Measurements from ENCODE around the gene BBLN.
A peak's percentile ranks its signal among the peaks of the same experiment; 100 is the strongest.
"Not testable (repeated sequence)": the region's sequence is repeated elsewhere in the genome, so short reads cannot be mapped to it uniquely, and the experiment has no call there.

BBLN gene, protein sequence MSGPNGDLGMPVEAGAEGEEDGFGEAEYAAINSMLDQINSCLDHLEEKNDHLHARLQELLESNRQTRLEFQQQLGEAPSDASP

DNA sequence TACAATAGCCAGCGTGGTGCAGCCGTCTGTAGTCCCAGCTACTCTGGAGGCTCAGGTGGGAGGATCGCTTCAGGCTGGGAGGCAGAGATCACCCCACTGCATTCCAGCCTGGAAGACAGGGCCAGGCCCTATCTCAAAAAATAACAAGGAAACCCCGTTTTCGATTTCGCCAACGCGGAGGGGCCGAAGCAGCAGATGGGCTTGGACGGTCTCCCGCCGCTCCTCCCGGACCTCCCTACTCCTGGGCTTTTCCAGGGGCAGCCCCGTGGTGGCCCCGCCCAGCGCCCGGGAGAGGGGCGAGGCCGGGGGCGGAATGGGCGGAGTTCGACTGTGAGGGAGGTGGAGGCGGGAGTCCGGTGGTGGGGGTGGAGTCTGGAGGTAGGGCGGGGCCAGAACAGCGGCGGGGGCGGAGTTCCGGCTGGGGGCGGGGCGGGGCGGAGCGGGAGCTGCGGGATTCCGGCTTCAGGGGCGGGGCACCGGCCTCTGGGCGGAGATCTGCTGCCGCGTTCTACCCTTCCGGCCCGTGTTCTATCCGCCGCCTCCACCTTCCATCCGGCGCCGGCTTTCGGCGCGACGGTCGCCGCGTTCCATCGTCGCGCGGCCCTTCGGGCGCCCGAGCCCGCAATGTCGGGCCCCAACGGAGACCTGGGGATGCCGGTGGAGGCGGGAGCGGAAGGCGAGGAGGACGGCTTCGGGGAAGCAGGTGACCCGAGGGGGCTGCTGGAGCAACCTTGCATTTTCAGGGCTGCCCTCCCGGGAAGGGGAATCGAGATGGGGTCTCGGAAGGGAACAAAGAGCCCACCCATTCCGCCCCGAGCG lies at the start of gene BBLN:
Gene BBLN, plus strand, starts transcription at position 482 of the 819 bp plus-strand sequence. Its CDS starts 143 bp downstream, at position 625.
- DNase-seq: peak; percentile 93

DNA sequence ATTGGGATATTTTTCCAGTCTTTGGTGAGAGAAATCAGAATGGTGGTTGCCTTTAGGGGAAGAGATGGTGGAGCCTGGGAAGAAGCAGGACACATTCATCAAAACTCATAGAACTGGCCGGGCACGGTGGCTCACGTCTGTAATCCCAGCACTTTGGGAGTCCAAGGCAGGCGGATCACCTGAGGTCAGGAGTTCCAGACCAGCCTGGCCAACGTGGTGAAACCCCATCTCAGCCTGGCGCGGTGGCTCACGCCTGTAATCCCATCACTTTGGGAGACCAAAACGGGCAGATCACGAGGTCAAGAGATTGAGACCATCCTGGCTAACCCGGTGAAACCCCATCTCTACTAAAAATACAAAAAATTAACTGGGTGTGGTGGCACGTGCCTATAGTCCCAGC lies 48.3 kb upstream of the BBLN start:
- DNase-seq: not testable (repeated sequence)

DNA sequence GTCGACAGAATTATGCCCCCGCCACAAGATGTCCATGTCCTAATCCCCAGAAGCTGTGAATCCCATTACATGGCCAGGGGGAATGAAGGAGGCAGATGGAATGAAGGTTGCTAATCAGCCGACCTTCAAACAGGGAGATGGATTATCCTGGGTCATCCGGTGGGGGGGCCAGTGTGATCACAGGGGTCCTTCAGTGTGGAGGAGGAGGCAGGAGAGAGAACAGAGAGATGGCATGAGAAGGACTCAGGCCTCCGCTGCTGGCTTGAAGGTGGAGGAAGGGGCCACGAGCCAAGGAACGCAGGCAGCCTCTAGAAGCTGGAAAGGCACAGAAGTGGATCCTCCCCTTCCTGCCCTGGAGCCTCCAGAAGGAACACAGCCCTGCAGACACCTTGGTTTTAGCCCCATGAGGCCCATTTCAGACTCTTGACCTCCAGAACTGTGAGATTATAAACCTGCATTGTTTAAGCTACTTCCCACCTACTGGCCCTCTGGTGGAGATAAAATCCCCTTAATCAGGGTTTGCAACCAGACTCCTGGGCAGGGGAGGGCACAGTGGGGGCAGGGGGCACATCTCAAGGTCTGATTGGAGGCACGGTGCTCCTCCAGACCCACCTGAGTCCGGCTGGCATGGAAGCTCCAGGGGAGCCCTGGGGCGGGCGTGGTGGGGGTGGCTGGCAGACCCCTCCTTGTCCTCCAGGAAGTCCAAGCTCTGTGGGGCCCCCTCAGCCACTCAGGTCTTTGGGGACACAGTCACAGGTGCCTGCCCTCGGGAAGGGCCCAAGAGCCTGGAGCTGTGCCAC lies 46.3 kb upstream of the BBLN start:
- no peak for DNase-seq

DNA sequence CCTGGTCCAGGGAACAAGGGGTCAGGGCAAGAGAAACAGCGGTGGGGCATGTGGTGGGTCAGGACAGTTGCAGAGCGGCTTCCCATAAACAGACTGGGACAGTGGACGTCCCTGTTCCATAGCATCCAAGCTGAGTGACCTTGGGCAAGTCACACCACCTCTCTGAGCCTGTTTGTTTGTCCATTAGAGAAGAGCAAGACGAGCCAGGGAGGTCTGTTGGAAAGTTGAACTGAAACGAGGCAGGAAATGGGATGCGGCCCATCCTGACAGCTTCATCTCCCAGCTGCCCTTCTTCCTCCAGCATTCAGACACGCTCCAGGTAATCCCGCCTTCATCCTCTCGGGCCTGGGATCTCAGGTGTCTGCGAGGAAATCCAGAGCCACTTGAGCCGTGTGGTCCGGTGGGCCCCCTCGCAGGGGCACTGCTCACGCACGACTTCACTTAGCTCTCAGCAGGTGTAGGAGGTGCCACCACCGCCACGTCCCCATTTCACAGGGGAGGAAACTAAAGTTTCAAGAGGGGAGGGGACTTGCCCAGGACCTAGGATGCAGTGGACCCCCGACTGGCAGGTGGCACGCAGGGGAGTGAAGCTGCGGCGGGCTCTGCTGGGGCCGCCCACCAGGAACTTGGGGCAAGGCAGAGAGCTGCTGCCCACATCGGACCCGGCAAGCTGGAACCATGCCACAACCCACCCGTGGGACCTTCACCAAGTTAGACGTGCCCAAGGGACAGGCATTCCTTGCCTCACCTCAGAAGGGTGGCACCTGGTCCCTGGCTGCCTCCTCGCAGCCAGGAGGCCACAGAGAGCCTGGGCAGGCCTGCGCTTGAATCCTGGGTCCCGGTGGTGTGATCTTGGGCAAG lies 45.5 kb upstream of the BBLN start:
- no peak for DNase-seq

DNA sequence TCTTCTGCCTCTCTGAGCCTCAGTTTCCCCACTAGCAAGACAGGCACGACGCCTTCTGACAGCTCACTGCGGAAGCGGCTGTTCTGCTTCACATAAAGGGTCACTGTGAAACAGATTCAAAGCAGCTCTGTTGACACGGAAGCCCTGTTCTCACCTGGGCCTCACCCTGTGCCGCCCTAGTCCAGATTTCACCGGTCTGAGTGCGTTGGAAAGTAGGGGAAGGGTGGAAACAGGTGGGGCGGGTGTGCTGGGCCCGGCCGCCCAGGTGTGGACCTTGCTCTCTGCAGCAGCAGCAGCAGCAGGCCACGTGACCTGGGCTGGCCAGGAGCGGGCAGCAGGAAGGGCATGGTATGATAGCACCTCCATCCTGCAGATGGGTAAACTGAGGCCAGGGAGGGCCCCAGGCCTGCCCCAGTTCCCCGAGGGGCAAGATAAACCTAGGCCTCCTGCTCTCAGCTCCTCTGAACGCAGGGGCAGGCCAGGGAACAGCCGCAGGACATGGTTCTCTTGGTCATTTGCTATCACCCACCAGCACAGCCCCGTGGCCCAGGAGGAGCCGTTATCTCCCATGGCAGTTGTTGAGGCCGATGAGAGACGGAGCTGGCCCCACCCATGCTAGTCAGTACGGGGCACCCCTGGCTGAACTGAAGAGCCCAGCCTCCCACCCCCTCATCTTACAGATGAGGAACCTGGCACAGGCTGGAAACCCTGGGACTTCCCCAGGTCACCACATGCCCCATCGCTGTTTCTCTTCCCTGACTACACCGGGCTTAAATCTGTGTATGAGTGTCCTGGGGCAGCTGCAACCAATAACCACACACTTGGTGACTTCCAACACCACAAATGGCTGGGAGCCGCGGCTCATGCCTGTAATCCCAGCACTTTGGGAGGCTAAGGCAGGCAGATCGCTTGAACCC lies 44.6 kb upstream of the BBLN start:
- DNase-seq: peak; percentile 97

DNA sequence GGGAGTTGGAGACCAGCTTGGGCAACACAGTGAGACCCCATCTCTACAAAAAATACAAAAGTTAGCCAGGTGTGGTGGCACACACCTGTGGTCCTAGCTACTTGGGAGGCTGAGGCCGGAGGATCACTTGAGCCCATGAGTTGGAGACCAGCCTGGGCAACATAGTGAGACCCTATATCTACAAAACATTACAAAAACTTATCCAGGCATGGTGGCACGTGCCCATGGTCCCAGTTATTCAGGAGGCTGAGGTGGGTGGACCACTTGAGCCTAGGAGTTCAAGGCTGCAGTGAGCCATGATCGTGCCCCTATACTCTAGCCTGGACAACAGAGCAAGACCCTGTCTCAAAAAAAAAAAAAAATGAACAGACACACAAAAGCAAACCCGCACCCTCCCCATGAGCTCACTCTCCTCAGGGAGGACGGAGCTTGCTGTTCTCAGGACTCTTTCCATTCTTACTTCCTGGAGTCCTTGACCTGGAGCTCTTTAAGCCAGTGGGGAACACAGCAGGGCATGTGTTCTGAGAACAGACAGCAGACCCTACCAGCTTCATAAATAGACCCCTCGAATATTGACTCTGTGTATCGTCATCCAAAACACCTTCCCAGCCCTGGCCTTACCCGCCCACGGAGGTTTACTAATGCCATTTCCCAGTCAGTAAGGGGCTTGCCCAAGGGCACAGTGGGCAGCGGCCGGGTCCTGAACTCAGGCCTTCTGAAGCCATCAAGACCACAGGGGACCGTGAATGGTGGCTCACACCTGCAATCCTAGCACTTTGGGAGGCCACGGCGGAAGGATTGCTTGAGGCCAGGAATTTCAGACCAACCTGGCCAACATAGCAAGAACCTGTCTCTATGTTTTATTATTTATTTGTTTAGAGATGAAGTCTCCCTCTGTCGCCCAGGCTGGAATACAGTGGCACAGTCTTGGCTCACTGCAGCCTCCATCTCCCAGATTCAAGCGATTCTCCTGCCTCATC lies 43.7 kb upstream of the BBLN start:
- no peak for DNase-seq

DNA sequence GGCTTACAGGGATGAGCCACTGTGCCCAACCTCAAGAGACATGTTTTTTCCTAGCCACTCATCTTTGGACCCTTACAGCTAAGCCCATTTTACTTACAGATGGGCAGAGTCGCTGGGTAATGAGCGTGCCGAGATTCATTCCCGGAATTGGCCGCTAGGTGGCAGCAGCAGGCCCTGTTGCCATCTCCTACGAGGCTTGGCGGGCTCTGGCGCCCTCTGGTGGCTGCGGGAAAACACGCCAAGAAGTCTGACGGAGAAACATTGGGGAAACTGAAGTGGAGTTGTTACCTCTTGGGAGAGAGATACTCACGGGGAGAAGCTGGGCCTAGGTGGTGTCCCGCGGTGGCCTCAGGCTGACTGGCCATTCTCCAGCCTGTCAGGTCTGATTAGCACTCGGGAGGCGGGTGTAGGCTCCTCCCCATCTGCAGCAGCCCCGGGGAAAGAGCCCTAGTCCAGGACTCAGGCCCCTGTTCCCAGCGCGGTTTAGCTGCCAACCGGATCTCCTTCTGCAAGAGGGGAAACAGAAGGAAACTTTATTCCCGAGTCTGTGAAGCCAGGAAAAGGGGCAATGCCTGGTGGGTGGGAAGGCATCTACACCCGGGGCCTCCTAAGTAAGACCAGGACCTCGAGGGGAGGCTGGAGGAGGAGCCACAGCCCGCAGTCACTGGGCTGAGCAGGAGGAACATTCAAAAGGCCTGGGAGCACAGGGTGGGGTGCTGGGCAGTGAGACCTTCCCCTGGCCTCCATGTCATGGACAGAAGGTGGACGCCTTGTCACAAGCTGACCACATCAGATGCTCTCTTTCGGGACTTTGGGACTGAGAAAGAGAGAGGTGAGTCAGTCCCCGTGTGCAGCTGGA lies 42.2 kb upstream of the BBLN start:
- DNase-seq: peak; percentile 96

DNA sequence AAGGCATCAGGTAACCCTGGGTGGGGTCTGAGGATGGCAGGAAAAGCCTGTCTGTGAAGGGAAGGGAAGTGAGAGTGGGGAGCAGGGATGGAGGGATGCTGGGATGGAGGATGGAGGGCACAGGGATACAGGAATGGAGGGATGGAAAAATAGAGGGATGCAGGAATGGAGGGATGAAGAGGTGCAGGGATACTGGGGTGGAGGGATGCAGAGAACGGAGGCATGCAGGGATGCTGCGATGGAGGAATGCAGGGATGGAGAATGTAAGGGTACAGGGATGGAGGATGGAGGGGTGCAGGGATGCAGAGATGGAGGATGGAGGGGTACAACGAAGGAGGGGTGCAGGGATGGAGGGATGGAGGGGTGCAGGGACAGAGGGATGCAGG lies 41.6 kb upstream of the BBLN start:
- DNase-seq: no peak

DNA sequence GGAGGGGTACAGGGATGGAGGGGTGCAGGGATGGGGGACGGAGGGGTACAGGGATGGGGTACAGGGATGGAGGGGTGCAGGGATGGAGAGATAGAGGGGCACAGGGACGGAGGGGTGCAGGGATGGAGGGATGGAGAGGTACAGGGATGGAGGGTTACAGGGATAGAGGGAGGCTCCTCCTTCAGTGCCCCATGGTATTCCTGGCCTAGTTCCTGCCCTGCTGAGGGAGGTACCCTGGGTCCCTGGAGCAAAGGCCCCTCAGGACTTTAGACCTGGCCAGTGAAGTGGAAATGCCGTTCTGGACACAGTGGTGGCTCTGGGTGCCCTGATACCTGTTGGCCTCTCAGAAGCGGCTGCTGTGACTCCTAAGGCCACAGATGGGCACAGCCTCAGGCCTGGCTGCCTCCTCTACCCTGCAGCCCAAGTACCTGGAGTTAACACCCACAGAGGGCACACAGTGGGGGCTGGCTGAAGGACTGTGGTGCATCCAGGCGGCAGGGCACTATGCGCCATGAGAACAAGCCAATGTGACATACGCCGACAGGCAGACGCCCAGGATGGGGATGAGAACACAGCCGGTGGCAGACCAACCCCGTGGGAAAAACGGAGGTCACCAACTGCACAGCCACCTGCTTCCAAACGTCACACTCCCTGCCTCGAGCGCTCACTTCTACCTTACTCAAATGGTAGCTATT lies 40.9 kb upstream of the BBLN start:
- DNase-seq: no peak

DNA sequence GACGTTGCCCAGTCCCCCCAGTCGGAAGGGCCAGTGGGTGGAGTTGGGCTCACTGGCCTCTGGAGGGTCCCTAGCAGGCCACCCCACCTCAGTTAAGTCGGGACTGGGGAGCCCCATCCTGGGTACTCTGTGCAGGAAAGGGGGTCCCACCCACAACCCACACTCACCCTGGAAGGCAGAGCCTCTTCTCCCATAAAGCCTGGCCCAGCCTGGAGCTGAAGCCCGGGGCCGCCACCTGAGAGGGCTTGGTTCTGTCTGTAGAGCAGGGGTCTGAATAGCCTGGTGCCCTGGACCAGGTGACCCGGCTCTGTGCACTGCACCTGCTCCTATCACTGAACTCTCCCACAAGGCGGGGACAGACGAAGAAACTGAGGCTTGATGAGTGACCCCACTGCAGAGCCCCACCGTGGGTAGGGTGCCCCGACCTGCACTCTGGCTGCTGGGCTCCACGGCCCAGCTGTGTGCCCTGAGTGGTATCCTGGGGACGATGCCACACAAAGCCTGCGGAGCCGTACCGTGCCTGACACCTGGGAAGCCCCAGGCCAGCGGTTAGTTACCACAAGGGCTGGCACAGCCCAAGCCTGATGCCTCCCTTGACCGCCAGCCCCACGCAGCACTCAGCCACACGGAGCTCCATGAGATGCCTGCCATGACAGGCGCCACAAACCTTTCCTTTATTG lies 39.9 kb upstream of the BBLN start:
- DNase-seq: no peak

DNA sequence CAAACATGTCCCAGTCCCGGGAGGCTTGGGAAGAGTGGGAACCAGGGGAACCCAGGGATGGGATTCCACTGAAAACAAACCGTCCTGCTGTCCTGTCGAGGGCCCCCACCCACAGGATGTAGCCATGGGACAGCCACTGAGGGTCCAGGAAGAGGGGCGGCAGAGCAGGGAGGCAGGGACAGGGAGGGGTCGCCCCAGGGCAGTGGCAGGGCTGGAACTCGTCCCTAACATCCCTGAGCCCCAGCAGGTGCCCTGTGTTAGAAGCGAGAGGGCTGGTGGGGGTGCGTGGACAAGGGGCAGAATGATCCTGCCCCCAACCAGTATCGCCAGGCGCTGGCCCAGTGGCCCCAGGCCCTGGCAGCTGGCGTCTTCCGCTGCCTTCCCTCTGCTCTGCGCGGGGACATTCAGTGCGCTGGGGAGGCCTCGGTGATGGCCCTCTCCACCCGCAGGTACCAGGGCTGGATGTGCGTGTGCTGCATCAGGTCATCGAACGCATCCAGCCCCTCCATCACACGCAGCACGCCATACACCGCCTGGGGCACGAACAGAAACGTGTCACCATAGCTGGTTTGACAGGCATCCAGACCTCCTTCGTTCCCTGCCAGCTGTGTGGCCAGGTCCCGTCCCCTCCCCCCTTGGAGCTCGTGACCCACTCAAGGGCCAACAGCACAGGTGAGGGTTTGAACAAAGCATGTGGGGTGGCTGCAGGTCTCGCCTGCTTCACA lies 39.2 kb upstream of the BBLN start:
- DNase-seq: no peak

DNA sequence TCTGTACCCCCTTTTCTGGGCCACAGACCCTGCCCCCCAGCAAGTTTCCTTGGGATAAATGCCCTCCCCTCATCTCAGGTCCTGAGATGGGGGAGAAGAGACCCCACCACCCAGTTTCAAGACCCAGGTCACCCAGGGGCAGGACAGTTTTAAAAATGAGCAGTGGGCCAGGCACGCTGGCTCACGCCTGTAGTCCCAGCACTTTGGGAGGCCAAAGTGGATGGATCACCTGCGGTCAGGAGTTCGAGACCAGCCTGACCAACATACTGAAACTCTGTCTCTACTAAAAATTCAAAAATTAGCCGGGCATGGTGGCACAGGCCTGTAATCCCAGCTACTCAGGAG lies 38.6 kb upstream of the BBLN start:
- no peak for DNase-seq

DNA sequence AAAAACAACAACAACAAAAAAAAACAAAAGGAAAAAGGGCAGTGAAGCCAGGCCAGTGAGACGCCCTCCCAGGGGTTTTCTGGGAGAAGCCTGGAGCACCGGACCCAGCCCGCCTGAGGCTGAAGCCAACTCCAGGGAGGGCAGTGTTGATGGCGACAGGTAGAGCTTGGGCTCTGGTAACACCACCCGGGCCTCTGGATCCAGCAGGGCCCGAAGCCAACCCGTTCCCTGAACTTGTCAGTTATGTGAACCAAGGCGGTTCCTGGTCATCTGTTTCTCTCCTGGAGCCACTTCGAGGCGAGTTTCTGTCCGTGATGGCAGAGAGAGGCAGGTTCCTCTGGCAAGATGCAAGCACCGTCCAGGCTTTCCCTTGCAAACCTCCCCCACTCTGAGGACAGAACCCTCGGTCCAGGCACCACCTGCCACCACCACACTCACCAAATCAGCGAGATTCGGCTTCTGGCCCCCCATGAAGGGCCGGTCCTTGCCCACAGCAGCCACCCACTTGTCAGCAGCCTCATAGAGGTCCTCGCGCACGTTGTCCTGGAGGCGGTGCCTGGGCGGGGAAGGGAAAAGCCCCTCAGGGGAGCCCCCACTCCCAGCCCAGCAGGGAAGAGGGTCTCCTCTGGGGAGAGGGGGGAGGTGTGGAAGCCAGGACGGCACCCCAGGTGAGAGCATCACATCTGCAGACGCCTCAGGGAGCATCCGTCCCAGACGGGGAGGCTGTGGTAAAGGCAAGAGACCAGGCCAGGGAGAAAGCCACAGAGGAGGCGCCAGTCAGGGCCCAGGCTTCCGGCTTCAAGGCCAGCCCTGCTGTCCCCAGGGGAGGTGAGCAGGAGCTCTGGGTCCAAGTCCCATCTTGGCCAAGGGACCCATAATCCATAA lies 37.9 kb upstream of the BBLN start:
- no peak for DNase-seq

DNA sequence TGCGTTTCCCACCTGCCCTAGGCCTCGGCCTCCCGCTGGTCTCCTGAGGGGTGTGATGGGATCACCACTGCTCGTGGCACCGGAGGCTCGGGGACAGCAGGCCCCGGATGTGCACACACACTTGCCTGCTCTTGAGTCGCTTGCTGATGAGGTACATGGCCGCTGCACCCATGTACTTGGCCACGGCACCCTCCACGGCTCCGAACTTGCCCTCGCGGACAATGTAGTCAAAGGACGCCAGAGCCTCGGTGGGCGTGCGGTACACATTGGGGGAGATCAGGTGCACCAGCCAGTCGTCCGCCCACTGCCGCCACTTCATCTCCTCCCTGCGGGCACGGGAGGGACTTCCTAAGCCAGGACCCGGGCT lies 37.3 kb upstream of the BBLN start:
- no peak for DNase-seq

DNA sequence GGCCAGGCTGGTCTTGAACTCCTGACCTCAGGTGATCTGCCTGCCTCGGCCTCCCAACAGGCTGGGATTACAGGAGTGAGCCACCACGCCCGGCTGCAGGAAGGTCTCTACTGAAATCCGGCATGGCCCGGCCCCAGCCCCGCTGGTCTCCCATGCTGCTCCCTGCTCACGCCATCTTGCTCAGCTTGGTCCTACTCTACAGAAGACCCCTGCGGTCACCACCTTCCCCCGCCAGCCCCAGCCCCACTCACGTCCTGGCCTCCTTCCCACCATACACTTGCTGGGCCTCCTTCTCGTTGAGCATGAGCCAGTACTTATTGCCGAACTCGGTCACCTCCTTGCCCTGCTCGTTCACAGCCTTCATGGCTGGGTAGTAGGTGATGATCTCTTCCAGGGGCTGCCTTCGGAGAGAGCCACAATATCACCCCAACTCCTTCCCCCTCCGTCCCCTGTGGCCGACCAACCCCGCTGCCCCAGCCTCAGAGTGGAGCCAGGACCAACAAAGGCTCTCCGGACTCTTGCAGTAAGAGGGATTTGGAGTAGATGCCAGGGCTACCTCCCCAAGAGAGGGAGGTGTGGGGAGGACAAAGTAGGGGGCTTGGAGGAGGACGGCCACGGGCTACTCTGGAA lies 36.5 kb upstream of the BBLN start:
- no peak for DNase-seq

DNA sequence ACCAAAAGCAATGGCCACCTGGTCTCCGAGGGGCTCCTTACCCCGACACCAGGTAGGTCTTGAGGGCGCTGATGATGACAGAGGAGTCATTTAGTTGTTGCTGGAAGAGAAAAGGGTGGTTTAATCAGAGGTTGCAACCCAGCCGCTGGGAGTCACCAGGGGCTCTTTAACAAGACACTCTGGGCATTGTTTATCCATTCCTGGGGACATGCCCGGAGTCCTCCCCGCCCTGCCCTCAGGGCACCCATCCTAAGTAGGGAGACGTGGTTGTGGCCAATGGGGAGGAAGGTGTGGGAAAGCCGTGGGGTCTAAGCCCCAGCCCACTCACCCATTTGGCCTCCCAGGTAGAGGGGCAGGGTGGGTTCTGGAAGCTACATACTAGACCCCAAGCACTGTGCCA lies 35.6 kb upstream of the BBLN start:
- DNase-seq: no peak
